HCT116 (cell line): ENCODE results near the gene SLC35F1. TPM values are rescaled to one million over a fixed set of nuclear protein-coding genes. Genes with fewer than 3 reads are reported as not detected.

Source experiments
- ATAC-seq: fragments of 200-7000 bp; cut with Tn5 transposase; 2 replicates; pipeline ENCODE4 v1.9.1; 2020; ENCODE audit warnings: mild to moderate bottlenecking, moderate library complexity
- BruUV-seq: library from RNA; stranded (reverse); fragments of 400-500 nt; replicated peaks from 2 replicates; lab custom pipeline; 2021; lab: Mats Ljungman, UMichigan
- CTCF ChIA-PET: fragments of 300-600 bp; sonication (Branson Sonifier 250); formaldehyde crosslinking; loops from one replicate; lab custom pipeline; 2021; ENCODE audit warnings: antibody characterized with exemption; lab: Charles Lee
- POLR2A ChIA-PET: fragments of 300-600, 350-600 bp; sonication (Branson Sonifier 250); formaldehyde crosslinking; loops from one replicate; lab custom pipeline; 2021; ENCODE audit warnings: antibody characterized with exemption; lab: Charles Lee
- RAD21 ChIA-PET, 2 experiments: fragments of 300-600 bp; sonication (Branson Sonifier 250); formaldehyde crosslinking; loops; one replicate each; lab custom pipeline; 2023; ENCODE audit warnings: low total read pairs in 2 of 2; ENCODE audit not compliant: uncharacterized antibody in 2 of 2, unreplicated experiment in 2 of 2, low non-redundant PET in 1 of 2; lab: Charles Lee
- DNase-seq: peaks from one replicate; pipeline ENCODE4 v3.0.0-alpha.2; 2010; ENCODE audit warnings: low read depth, low spot score
- H2AFZ ChIP-seq: fragments of 200-600 bp; shearing (Covaris generic), sonication (generic); 2 replicates; pipeline ENCODE4 v1.6.1; 2017; ENCODE audit warnings: low read depth, mixed run types, mixed read lengths, antibody characterized with exemption, low read length; ENCODE audit not compliant: poor library complexity, severe bottlenecking
- H3K27ac ChIP-seq: 2 replicates; pipeline ENCODE4 v1.5.1; 2012; ENCODE audit warnings: low read depth, low read length
- H3K27me3 ChIP-seq: fragments of 200-600 bp; sonication (generic); 2 replicates; pipeline ENCODE4 v1.6.1; 2016; ENCODE audit warnings: mixed run types, low read length, mixed read lengths; ENCODE audit not compliant: insufficient read depth
- H3K36me3 ChIP-seq, 2 experiments: fragments of 200-500 bp in 1 of 2; fragments of 200-600 bp in 1 of 2; sonication (Bioruptor generic) in 1 of 2; sonication (generic) in 1 of 2; 2 replicates each; pipeline versions ENCODE4 v1.5.1 to v1.6.1; 2014 to 2016; ENCODE audit warnings: low read length in 2 of 2, inconsistent platforms in 1 of 2, mixed read lengths in 1 of 2, mixed run types in 1 of 2; ENCODE audit not compliant: insufficient read depth in 2 of 2, control insufficient read depth in 1 of 2
- H3K4me1 ChIP-seq, 2 experiments: fragments of 200-600 bp in 1 of 2; sonication (generic) in 1 of 2; 2 replicates each; pipeline versions ENCODE4 v1.5.1 to v1.6.1; 2012 to 2017; ENCODE audit warnings: low read length in 2 of 2, inconsistent platforms in 1 of 2, mild to moderate bottlenecking in 1 of 2, mixed read lengths in 1 of 2, mixed run types in 1 of 2, moderate library complexity in 1 of 2; ENCODE audit not compliant: insufficient read depth in 2 of 2, control insufficient read depth in 1 of 2
- H3K4me2 ChIP-seq: fragments of 200-600 bp; sonication (generic); 2 replicates; pipeline ENCODE4 v1.6.1; 2017; ENCODE audit warnings: mixed run types, low read length, mixed read lengths
- H3K4me3 ChIP-seq, 2 experiments: fragments of 200-600 bp in 1 of 2; sonication (generic) in 1 of 2; replicated peaks in 1 of 2; 2 replicates each; pipeline ENCODE4 v1.5.1; 2011 to 2016; ENCODE audit warnings: low read length in 2 of 2, control low read depth in 1 of 2, low read depth in 1 of 2, mild to moderate bottlenecking in 1 of 2, mixed read lengths in 1 of 2, mixed run types in 1 of 2
- H3K79me2 ChIP-seq: fragments of 200-600 bp; sonication (generic); 2 replicates; pipeline ENCODE4 v1.6.1; 2017; ENCODE audit warnings: mild to moderate bottlenecking, mixed run types, low read length, moderate library complexity, mixed read lengths; ENCODE audit not compliant: insufficient read depth
- H3K9ac ChIP-seq: fragments of 200-600 bp; sonication (generic); 2 replicates; pipeline ENCODE4 v1.6.1; 2016; ENCODE audit warnings: low read length, mixed read lengths
- H3K9me2 ChIP-seq: fragments of 200-600 bp; sonication (generic), shearing (Covaris generic); 2 replicates; pipeline ENCODE4 v1.6.1; 2017; ENCODE audit warnings: mixed run types, mild to moderate bottlenecking, moderate library complexity; ENCODE audit not compliant: insufficient read depth
- H3K9me3 ChIP-seq, 2 experiments: fragments of 200-500 bp in 1 of 2; fragments of 200-600 bp in 1 of 2; sonication (Bioruptor generic) in 1 of 2; sonication (generic) in 1 of 2; 2 replicates each; pipeline ENCODE4 v1.6.1; 2014 to 2017; ENCODE audit warnings: low read length in 2 of 2, mixed read lengths in 2 of 2, inconsistent platforms in 1 of 2, low read depth in 1 of 2, mild to moderate bottlenecking in 1 of 2, mixed run types in 1 of 2, moderate library complexity in 1 of 2; ENCODE audit not compliant: control insufficient read depth in 1 of 2, insufficient read depth in 1 of 2
- H4K20me1 ChIP-seq: fragments of 200-600 bp; sonication (generic), shearing (Covaris generic); 2 replicates; pipeline ENCODE4 v1.6.1; 2017; ENCODE audit warnings: mixed run types, mild to moderate bottlenecking, moderate library complexity; ENCODE audit not compliant: insufficient read depth
- ELF1 ChIP-seq: IDR thresholded peaks from 2 replicates; pipeline ENCODE4 v1.6.1; 2012; ENCODE audit warnings: low read depth, borderline replicate concordance
- JUND ChIP-seq: IDR thresholded peaks from 2 replicates; pipeline ENCODE4 v1.6.1; 2012
- POLR2A ChIP-seq: IDR thresholded peaks from 2 replicates; pipeline ENCODE4 v1.7.0; 2011; ENCODE audit warnings: borderline replicate concordance; ENCODE audit not compliant: insufficient read depth, insufficient read length; ENCODE audit errors: extremely low read depth
- SRF ChIP-seq: IDR thresholded peaks from 2 replicates; pipeline ENCODE4 v1.6.1; 2012; ENCODE audit warnings: low read depth
- YY1 ChIP-seq: IDR thresholded peaks from 2 replicates; pipeline ENCODE4 v1.6.1; 2011; ENCODE audit warnings: low read length, low read depth, moderate library complexity, mild to moderate bottlenecking; ENCODE audit not compliant: insufficient replicate concordance; ENCODE audit errors: extremely low read depth
- ZFX ChIP-seq: fragments of 450-650 bp; IDR thresholded peaks from 2 replicates; pipeline ENCODE4 v1.6.1; 2017
- ZNF274 ChIP-seq: fragments of 200-500 bp; sonication (Bioruptor generic); IDR thresholded peaks from 2 replicates; pipeline ENCODE4 v1.6.1; 2014; ENCODE audit warnings: mild to moderate bottlenecking, low read depth, low read length, inconsistent platforms
- intact Hi-C: fragments of 100-400 bp; cut with micrococcal nuclease; formaldehyde crosslinking; loops from 2 replicates; pipeline ENCODE4 v1.10.0; 2022
- total RNA-seq: library from RNA; stranded (reverse); gene quantifications from one replicate; pipeline ENCODE4 v1.2.1, GENCODE V29; 2021; ENCODE audit not compliant: unreplicated experiment
- TF ChIP-seq, protein P1 (sequence below), 3 experiments: fragments of 200-600 bp in 1 of 3; sonication (generic) in 1 of 3; IDR thresholded peaks in 2 of 3; conservative IDR thresholded peaks in 1 of 3; 2 replicates each; pipeline ENCODE4 v1.5.1; 2012 to 2017; ENCODE audit warnings: low read depth in 2 of 3, low read length in 2 of 3, antibody characterized with exemption in 1 of 3, borderline replicate concordance in 1 of 3, control low read depth in 1 of 3, mild to moderate bottlenecking in 1 of 3, mixed read lengths in 1 of 3, mixed run types in 1 of 3, moderate library complexity in 1 of 3; ENCODE audit not compliant: insufficient read depth in 1 of 3
- TF ChIP-seq, protein P2 (sequence below): IDR thresholded peaks from 2 replicates; pipeline ENCODE4 v1.6.1; 2012; ENCODE audit warnings: low read depth
- TF ChIP-seq, protein P3 (sequence below): IDR thresholded peaks from 2 replicates; pipeline ENCODE4 v1.6.1; 2012

Gene SLC35F1
- total RNA-seq, 1 experiment from 2014 or later, result 0.07 TPM

DNA sequence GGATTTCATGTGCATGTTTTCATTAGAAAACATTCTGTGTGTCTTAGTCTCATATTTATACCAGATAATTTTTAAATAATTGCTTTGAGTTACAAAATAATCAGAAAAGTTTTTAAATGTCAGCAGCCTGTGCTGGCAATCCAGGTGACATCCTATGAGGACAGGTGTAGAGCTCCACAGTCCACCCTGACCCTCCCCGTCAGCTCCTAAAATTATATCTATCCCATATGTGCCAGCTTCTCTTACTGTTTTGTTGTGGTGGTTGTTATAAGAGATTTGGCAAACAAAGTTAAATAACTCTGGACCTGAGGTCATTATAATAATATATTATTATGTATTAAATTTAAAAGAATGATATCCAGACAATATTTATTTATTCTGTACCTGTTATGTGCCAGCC lies 387.8 kb downstream of the SLC35F1 start:
- ChIA-PET POLR2A (no interaction called here), RAD21 (no interaction called here), CTCF (no interaction called here)
- Histone ChIP-seq H4K20me1 (no peaks in the 10 kb centered on the region), H3K9me2 (no peaks in the 10 kb centered on the region), H3K9ac (no peak overlapping the region), H2AFZ (no peak overlapping the region), H3K36me3 (no peaks in the 10 kb centered on the region), H3K27me3 (no peaks in the 10 kb centered on the region), H3K27ac (no peak overlapping the region), H3K9me3 (no peaks in the 10 kb centered on the region), H3K4me1 (no peaks in the 10 kb centered on the region), H3K4me3 (no peak overlapping the region), H3K79me2 (no peaks in the 10 kb centered on the region), H3K4me2 (no peak overlapping the region)
- TF ChIP-seq ZFX (no peak), POLR2A (no peak), JUND (no peak), SRF (no peak), YY1 (no peak), ZNF274 (no peak), ELF1 (no peak)
- TF ChIP-seq, protein P1, sequence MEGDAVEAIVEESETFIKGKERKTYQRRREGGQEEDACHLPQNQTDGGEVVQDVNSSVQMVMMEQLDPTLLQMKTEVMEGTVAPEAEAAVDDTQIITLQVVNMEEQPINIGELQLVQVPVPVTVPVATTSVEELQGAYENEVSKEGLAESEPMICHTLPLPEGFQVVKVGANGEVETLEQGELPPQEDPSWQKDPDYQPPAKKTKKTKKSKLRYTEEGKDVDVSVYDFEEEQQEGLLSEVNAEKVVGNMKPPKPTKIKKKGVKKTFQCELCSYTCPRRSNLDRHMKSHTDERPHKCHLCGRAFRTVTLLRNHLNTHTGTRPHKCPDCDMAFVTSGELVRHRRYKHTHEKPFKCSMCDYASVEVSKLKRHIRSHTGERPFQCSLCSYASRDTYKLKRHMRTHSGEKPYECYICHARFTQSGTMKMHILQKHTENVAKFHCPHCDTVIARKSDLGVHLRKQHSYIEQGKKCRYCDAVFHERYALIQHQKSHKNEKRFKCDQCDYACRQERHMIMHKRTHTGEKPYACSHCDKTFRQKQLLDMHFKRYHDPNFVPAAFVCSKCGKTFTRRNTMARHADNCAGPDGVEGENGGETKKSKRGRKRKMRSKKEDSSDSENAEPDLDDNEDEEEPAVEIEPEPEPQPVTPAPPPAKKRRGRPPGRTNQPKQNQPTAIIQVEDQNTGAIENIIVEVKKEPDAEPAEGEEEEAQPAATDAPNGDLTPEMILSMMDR (IDR thresholded peaks at IDR 0.05 in 2 of 3, conservative IDR thresholded peaks at IDR 0.05 in 1 of 3; ENCODE audit: borderline replicate concordance in 1 of 3, insufficient read depth in 1 of 3, low read depth in 2 of 3, low read length in 2 of 3), result no peak
- TF ChIP-seq, protein P2, sequence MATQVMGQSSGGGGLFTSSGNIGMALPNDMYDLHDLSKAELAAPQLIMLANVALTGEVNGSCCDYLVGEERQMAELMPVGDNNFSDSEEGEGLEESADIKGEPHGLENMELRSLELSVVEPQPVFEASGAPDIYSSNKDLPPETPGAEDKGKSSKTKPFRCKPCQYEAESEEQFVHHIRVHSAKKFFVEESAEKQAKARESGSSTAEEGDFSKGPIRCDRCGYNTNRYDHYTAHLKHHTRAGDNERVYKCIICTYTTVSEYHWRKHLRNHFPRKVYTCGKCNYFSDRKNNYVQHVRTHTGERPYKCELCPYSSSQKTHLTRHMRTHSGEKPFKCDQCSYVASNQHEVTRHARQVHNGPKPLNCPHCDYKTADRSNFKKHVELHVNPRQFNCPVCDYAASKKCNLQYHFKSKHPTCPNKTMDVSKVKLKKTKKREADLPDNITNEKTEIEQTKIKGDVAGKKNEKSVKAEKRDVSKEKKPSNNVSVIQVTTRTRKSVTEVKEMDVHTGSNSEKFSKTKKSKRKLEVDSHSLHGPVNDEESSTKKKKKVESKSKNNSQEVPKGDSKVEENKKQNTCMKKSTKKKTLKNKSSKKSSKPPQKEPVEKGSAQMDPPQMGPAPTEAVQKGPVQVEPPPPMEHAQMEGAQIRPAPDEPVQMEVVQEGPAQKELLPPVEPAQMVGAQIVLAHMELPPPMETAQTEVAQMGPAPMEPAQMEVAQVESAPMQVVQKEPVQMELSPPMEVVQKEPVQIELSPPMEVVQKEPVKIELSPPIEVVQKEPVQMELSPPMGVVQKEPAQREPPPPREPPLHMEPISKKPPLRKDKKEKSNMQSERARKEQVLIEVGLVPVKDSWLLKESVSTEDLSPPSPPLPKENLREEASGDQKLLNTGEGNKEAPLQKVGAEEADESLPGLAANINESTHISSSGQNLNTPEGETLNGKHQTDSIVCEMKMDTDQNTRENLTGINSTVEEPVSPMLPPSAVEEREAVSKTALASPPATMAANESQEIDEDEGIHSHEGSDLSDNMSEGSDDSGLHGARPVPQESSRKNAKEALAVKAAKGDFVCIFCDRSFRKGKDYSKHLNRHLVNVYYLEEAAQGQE, result no peak
- TF ChIP-seq, protein P3, sequence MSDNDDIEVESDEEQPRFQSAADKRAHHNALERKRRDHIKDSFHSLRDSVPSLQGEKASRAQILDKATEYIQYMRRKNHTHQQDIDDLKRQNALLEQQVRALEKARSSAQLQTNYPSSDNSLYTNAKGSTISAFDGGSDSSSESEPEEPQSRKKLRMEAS, result no peak
- intact Hi-C loops, result no loop called here
- BruUV-seq, result no TSS peak
- DNase-seq (no peak), ATAC-seq (no peak)
